Omental fat pad (tissue), 4 donors: ENCODE data around the gene SCN8A. TPM values are rescaled to one million over a fixed set of nuclear protein-coding genes. Genes with fewer than 3 reads are reported as not detected.
A peak's percentile ranks its signal among the peaks of the same experiment; 100 is the strongest.
"Not testable (repeated sequence)": the region's sequence is repeated elsewhere in the genome, so short reads cannot be mapped to it uniquely, and the experiment has no call there.

ENCODE experiments used
- ATAC-seq: fragments of 150-250 bp; one replicate; pipeline ENCODE4 v1.9.1; 2016; ENCODE audit warnings: mild to moderate bottlenecking, moderate library complexity; ENCODE audit not compliant: low FRiP score
- DNase-seq: peaks from one replicate; pipeline ENCODE4 v3.0.0-alpha.2; 2019; ENCODE audit warnings: low spot score
- CTCF ChIP-seq, 3 donors: fragments of 450-650 bp; IDR thresholded peaks; one replicate each; pipeline ENCODE4 v1.5.1; 2016 to 2017; ENCODE audit warnings: antibody characterized with exemption in 3 of 3, mild to moderate bottlenecking in 3 of 3, moderate library complexity in 2 of 3
- total RNA-seq, 4 donors: library from RNA; depleted of rRNA; stranded (reverse); fragments of >200 nt; gene quantifications; one replicate each; pipeline ENCODE4 v1.1.0, GENCODE V29; 2016

SCN8A gene
- total RNA-seq, 4 donors from 2014 or later: 0.50 to 1.4 (median 0.67) TPM

GRCh38 chr12:51598156-51598555, 7.1 kb downstream of the SCN8A start:
- ATAC-seq (no peak), DNase-seq (no peak)
- TF ChIP-seq CTCF (IDR thresholded peaks at IDR 0.05): no peak

GRCh38 chr12:51600721-51601120, 9.7 kb downstream of the SCN8A start:
- TF ChIP-seq CTCF (IDR thresholded peaks at IDR 0.05): no peak
- no peak for ATAC-seq
- DNase-seq: no peak

- ATAC-seq (no peak), DNase-seq (no peak)
- no peak for TF ChIP-seq CTCF (IDR thresholded peaks at IDR 0.05)
Measured at GRCh38 chr12:51601241-51601640, 10.2 kb downstream of the SCN8A start.

- ATAC-seq: not testable (repeated sequence)
Measured at GRCh38 chr12:51605896-51606295, 14.9 kb downstream of the SCN8A start.

GRCh38 chr12:51607197-51607596, 16.2 kb downstream of the SCN8A start:
- ATAC-seq, DNase-seq: not testable (repeated sequence)

More at GRCh38 chr12:51605896-51606295, 14.9 kb downstream of the SCN8A start:
- DNase-seq: not testable (repeated sequence)

- DNase-seq (no peak), ATAC-seq (peak; percentile 76)
- TF ChIP-seq CTCF (IDR thresholded peaks at IDR 0.05): no peak
Measured at GRCh38 chr12:51620448-51620847, 29.4 kb downstream of the SCN8A start.

- DNase-seq (no peak), ATAC-seq (no peak)
- TF ChIP-seq CTCF (IDR thresholded peaks at IDR 0.05): no peak
Measured at GRCh38 chr12:51621156-51621922, 30.3 kb downstream of the SCN8A start.

- no peak for DNase-seq
- TF ChIP-seq CTCF (IDR thresholded peaks at IDR 0.05): no peak
- no peak for ATAC-seq
Measured at GRCh38 chr12:51622564-51622963, 31.5 kb downstream of the SCN8A start.
